Measurements from ENCODE around the gene CELA3A. TPM values are rescaled to one million over a fixed set of nuclear protein-coding genes. Genes with fewer than 3 reads are reported as not detected.
"Not testable (repeated sequence)": the region's sequence is repeated elsewhere in the genome, so short reads cannot be mapped to it uniquely, and the experiment has no call there.

Gene CELA3A
- polyA plus RNA-seq, 2 of the 4 experiments (the other 2 are of a cell fraction) = not detected

- not testable (repeated sequence) for H3K4me3 ChIP-seq; H3K4me1 ChIP-seq; H3K4me2 ChIP-seq; H3K9me3 ChIP-seq; FAIRE-seq; DNase-seq (ENCODE audit: low read depth in 1 of 2, low spot score in 1 of 2); H3K27ac ChIP-seq; ATAC-seq
- WGBS (ENCODE audit: missing lambda C conversion rate) = 100% methylated on average over 1 of the region's 3 CpGs
- CTCF ChIA-PET = interaction anchor here (0.7 to 0.8 kb wide), 3 partner anchors 12 to 634 kb away, joined by 3 read pairs; no protein-coding TSS in a partner anchor
- POLR2A ChIA-PET = interaction anchor here (0.6 kb wide), 1 partner anchor 860 kb away, joined by 3 read pairs; no protein-coding TSS in a partner anchor
These were observed 2.5 kb downstream of the CELA3A start for GRCh38 chr1:22003959-22004358.

DNA sequence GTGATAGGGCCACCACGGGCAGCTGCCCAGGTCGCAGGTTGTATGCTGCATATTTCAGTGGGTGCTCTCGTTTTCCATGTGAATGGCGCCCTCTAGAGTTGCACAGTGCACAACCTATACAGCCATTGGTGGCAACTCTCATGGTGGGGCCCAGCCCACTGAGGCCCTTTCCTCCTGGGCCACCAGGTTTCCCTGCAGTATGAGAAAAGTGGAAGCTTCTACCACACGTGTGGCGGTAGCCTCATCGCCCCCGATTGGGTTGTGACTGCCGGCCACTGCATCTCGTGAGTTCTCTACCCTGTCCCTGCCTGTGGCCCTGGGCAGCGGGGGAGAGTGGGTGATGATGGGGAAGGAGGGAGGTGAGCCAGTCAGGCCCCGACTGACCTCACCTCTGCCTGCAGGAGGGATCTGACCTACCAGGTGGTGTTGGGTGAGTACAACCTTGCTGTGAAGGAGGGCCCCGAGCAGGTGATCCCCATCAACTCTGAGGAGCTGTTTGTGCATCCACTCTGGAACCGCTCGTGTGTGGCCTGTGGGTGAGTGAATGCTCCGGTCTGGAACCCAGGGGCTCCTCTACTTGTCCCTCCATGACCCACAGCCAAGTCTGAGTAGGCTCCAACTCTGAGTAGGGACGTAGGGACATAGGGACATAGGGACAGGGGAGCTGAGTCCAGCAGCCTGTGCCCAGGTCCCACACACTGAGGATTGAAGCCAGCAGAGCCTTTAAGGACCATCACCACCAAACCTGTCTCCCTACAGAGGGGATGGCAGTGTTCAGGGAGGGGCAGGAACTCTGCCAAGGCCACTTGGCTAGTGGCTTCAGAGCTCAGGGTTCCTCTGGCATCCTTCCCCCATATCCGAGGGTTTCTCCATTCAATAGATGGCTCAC lies 4.0 kb downstream of the CELA3A start:
- TF ChIP-seq RAD21 (conservative IDR thresholded peaks at IDR 0.05 in 1 of 2, IDR thresholded peaks at IDR 0.05 in 1 of 2) (peak; percentile 34 to 48), CTCF (IDR thresholded peaks at IDR 0.05) (peak; percentile 31; the same call in 1 of the 3 replicates)
- FAIRE-seq, H3K4me1 ChIP-seq, H3K27ac ChIP-seq, POLR2A ChIA-PET, H3K9me3 ChIP-seq, CTCF ChIA-PET, H3K4me3 ChIP-seq, H3K4me2 ChIP-seq: not testable (repeated sequence)
- ATAC-seq (peak; percentile 87 to 96), DNase-seq (ENCODE audit: low read depth in 1 of 2, low spot score in 1 of 2) (peak in 1 of 2 experiments; percentile 35)
- WGBS (ENCODE audit: missing lambda C conversion rate) = 67% methylated on average over 15 of the region's 18 CpGs

GRCh38 chr1:22006736-22007135 lies 5.3 kb downstream of the CELA3A start:
- H3K4me3 ChIP-seq; H3K4me1 ChIP-seq; FAIRE-seq; H3K27ac ChIP-seq; POLR2A ChIA-PET; DNase-seq (ENCODE audit: low read depth in 1 of 2, low spot score in 1 of 2); ATAC-seq; H3K4me2 ChIP-seq; H3K9me3 ChIP-seq: not testable (repeated sequence)
- 88% methylated on average over 13 of the region's 13 CpGs for WGBS (ENCODE audit: missing lambda C conversion rate)
- CTCF ChIA-PET = interaction anchor here (1.3 kb wide), 1 partner anchor 16 kb away, joined by 3 read pairs; no protein-coding TSS in a partner anchor

- DNase-seq (ENCODE audit: low read depth in 1 of 2, low spot score in 1 of 2); H3K9me3 ChIP-seq; H3K4me1 ChIP-seq; ATAC-seq; H3K27ac ChIP-seq; H3K4me3 ChIP-seq; FAIRE-seq; POLR2A ChIA-PET; H3K4me2 ChIP-seq: not testable (repeated sequence)
- WGBS (ENCODE audit: missing lambda C conversion rate) = 83% methylated on average over 4 of the region's 10 CpGs
- CTCF ChIA-PET = interaction anchor here (1.3 kb wide), 1 partner anchor 15 kb away, joined by 3 read pairs; no protein-coding TSS in a partner anchor
These were observed 5.8 kb downstream of the CELA3A start for GRCh38 chr1:22007262-22007661.

- POLR2A ChIA-PET; H3K9me3 ChIP-seq; H3K4me3 ChIP-seq; H3K4me1 ChIP-seq; DNase-seq (ENCODE audit: low read depth in 1 of 2, low spot score in 1 of 2); FAIRE-seq; H3K27ac ChIP-seq; CTCF ChIA-PET; H3K4me2 ChIP-seq; ATAC-seq: not testable (repeated sequence)
- 72% methylated on average over 4 of the region's 11 CpGs for WGBS (ENCODE audit: missing lambda C conversion rate)
These were observed 8.1 kb downstream of the CELA3A start for GRCh38 chr1:22009566-22009965.

GRCh38 chr1:22012752-22013151 lies 11.3 kb downstream of the CELA3A start:
- ATAC-seq; H3K27ac ChIP-seq; CTCF ChIA-PET; DNase-seq (ENCODE audit: low read depth in 1 of 2, low spot score in 1 of 2); H3K4me3 ChIP-seq; POLR2A ChIA-PET; H3K9me3 ChIP-seq; H3K4me2 ChIP-seq; FAIRE-seq; H3K4me1 ChIP-seq: not testable (repeated sequence)
- 47% methylated on average over 4 of the region's 4 CpGs for WGBS (ENCODE audit: missing lambda C conversion rate)

- 71% methylated on average over 13 of the region's 13 CpGs for WGBS (ENCODE audit: missing lambda C conversion rate)
- CTCF ChIA-PET = not testable (repeated sequence)
These were observed 13.2 kb downstream of the CELA3A start for GRCh38 chr1:22014575-22015206.

More at GRCh38 chr1:22014575-22015206, 13.2 kb downstream of the CELA3A start:
- not testable (repeated sequence) for ATAC-seq; H3K9me3 ChIP-seq; DNase-seq (ENCODE audit: low read depth in 1 of 2, low spot score in 1 of 2); H3K4me3 ChIP-seq; H3K27ac ChIP-seq; H3K4me2 ChIP-seq; H3K4me1 ChIP-seq; FAIRE-seq
- POLR2A ChIA-PET = interaction anchor here (0.9 kb wide), 1 partner anchor 11 kb away, joined by 3 read pairs; no protein-coding TSS in a partner anchor
